Pulmonary artery endothelial cell (primary cell): Measurements from ENCODE around the gene PKD1. TPM values are rescaled to one million over a fixed set of nuclear protein-coding genes. Genes with fewer than 3 reads are reported as not detected.
A peak's percentile ranks its signal among the peaks of the same experiment; 100 is the strongest.

Source experiments
- DNase-seq: peaks from one replicate; pipeline ENCODE4 v3.0.0-alpha.2; 2011; ENCODE audit warnings: low read depth, low spot score
- total RNA-seq: library from RNA; depleted of rRNA; stranded (reverse); fragments of >200 nt; gene quantifications from 2 replicates; pipeline ENCODE4 v1.2.3, GENCODE V29; 2014

Gene PKD1
- 35.4 and 39.8 TPM in 2 replicates for total RNA-seq

GRCh38 chr16:2135770-2136490 is at the start of gene PKD1:
PKD1 (minus strand) TSS chr16:2135898; CDS start chr16:2135689, 209 bp downstream.
- peak; percentile 66 for DNase-seq

DNA sequence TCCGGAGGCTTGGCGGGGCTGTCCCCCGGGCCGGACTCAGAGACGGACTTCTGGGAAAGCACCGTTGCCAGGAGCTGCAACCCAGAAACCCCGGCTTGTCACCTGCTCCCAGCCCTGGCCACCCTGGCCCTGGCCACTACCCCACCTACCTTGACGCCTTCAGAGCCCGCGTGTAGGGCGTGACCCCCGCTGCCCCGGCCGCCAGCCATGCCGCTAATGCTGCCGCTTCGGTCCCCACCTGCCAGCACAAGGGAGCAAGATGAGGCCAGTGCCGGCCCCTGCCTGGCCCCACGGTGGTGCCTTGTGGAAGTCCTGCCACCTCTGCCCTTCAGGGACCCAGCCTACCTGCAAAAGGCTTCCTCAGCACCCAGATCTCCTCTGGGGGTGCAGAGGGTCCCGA is 49.3 kb upstream of the PKD1 start:
- no peak for DNase-seq

- DNase-seq: no peak
Observed at GRCh38 chr16:2184346-2184745, 48.6 kb upstream of the PKD1 start.

DNA sequence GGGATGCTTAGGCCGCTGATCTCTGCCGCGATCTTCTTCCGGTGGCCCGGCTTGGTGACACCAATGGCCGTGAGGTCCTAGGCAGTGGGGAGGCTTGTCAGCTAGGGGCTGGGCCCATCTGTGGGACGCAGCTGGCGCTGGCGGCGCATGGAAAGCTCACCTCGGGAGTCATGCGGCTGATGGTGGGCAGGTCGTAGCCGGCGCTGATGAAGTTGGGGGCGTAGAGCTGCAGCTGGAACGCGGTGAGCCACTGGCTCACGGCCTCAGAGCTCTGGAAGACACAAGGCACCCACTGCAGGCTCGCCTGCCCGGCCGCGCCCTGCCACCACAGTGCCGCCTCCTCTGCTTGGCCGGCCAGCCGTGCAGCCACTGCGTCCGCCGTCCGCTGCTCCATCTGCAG is 48.0 kb upstream of the PKD1 start:
- DNase-seq: no peak

DNA sequence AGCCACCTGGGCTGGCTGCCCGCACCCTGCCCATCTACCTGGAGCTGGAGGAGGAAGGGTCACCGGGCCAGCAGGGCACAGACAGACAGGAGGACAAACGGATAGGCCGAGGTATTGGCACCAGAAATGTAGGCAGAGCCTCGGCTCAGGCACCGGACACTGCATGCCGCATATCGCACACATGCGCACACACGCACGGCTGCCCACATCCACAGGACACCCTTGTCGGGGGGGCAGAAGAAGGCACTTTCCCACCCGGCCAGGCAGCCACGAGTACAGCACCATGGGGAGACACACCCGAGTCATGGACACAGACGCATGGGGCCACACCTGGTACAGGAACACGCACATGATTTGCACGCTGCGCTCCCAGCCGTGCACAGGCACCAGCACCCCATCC is 46.3 kb upstream of the PKD1 start:
- no peak for DNase-seq

DNA sequence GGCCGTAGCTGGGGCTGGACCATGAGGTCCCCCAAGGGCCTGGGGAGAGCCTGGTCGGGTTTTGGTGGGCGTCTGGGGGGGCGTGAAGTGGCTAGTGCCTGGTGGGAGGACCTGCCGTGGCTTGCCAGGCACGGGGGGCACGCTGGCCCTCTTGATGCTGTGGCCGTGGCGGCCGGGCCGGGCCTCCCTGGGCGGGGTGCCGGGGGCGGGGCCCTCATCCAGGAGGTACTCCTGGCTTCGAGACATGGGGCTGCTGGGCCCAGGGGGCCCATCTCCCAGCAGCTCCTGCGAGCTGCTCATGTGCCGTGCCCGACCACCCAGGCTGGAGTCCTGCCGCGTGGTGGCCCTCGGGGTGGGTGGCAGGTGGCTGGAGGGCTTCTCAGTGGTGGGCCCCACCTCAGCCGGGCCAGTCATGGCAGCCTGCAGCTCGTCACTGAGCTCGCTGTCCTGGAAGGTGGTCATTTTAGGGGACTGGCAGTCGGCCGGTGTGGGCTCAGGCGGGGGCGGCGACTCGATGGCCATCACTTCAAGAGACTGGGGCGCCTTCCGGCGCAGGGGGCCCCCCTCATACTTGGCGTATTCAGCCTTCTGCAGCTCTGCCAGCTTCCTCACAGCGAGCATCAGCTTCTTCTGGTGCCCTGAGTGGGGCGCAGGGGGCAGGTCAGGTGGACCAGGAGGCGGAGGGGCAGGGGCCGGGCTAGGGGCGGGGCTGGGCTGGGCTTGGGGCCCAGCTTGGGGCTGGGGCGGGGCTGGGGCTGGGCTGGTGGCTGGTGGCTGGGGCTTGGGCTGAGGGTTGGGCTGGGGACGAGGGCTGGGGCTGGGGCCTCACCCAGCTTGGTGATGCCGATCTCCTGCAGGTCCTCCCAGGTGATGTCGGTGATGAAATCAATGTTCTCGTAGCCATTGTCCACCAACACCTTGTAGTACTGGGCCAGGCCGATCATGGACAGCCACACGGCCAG is 45.5 kb upstream of the PKD1 start:
- DNase-seq: no peak

- DNase-seq: no peak
Observed at GRCh38 chr16:2180461-2180860, 44.8 kb upstream of the PKD1 start.

DNA sequence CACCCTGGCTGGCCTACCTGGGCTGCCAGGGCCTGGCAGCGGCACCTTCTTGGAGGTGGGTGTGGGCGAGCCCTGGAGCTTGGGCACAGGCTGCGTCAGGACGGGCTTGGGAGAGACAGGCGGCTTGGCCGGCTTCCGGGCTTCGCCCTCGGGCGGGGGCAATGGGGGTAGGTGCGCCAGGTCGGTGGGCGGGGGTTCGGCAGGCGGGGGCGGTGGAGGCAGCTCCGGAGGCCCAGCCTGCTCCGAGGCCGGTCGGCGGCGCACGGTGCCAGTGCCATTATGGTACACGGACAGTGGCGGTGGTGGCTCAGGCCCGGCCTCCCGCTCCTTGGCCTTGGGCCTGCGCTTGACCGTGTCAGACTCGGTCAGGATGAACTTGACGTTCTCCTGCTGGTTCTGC is 43.9 kb upstream of the PKD1 start:
- DNase-seq: no peak

DNA sequence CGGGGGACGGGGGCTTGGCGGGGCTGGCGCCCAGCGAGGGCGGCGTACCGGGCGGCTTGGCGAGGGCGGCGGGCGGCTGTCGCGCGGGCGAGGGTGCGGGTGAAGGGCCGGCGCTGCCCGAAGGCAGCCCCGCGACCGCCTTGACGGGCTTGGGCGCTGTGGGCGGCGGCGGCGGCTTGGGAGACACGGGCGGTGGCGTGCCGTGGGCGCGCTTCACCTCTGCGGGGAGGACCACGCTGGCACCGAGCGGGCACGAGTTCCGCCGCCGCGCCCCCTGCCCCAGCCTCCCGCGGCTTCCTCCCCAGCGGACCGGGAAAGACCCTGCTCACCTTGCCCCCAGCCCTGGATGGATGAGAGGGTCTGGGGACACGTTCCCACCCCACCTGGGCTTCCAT is 43.4 kb upstream of the PKD1 start:
- no peak for DNase-seq

DNA sequence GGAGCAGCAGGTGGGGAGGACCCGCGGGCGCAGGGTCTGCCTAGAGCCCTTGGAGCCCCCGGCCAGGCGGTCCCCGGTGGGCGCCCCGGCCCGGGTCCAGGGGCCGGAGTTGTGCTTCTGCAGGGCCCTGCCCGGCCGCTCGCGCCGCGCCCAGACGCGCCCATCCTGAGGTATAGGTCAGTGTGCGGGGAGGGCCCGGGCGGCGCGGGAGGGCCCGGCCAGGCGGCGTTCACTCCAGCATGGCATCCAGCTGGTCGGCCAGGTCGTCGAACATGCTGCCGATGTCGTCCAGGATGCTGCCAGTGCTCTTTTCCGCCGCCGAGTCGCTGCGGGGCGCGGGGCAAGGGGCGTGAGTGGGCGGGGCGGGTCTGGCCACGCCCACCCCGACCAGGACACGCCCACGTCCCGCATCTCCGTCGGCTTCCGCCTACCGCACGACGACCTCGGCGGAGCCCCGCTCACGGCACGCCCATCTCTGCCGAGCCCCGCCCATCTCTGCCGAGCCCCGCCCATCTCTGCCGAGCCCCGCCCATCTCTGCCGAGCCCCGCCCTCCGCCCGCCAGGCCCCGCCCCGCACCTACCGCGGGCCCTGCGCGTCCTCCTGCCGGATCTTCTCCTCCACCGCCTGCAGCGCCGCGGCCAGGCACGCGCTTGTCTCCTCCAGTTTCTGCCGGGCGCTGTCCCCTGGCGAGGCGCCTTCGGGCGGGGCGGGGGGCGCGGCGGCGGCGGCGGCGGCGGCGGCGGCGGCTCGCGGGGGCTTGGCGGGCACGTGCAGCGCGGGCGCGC is 42.8 kb upstream of the PKD1 start:
- no peak for DNase-seq

DNA sequence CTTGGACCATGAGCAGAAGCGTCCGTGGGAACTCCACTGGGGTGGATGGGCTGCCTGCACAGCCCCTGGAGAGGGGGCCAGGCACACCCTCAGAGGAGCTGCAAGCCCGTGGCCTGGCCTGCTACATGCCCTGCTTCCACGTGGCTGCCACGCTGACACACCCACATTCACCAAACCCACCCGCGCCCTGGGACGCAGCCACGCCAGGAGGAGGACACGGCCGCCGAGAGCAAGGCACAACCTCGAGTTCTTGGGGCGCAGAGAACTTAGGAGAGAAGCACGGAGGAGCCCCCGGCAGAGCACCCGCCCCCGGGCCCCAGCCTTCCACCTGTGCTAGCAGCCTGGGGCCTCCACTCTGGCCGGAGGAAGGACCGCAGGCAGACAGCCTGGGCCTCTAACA is 41.9 kb upstream of the PKD1 start:
- no peak for DNase-seq

- DNase-seq: no peak
Observed at GRCh38 chr16:2177101-2177500, 41.4 kb upstream of the PKD1 start.

DNA sequence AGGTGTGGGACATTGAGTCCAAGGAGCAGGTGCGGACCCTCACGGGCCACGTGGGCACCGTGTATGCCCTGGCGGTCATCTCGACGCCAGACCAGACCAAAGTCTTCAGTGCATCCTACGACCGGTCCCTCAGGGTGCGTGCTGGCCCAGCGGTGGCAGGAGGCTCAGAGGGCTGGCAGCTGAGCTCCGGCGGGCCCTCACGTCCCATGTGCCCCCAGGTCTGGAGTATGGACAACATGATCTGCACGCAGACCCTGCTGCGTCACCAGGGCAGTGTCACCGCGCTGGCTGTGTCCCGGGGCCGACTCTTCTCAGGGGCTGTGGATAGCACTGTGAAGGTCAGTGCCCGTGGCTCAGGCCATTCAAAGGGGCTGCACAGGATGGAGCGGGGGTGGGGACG is 40.3 kb upstream of the PKD1 start:
- no peak for DNase-seq

DNA sequence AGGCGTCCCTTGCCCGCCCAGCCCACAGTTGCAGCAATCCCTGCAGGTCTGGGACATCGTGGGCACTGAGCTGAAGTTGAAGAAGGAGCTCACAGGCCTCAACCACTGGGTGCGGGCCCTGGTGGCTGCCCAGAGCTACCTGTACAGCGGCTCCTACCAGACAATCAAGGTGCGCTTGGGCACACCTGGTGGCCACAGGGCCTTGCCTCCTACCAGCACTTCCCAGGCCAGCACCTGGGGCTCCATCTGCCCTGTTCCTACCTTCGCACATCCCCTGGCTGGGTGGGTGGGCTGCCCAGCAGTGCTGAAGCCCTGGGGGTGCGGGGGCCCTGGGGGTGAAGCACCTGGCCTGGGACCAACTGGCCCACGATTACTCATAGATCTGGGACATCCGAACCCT is 39.8 kb upstream of the PKD1 start:
- no peak for DNase-seq

DNA sequence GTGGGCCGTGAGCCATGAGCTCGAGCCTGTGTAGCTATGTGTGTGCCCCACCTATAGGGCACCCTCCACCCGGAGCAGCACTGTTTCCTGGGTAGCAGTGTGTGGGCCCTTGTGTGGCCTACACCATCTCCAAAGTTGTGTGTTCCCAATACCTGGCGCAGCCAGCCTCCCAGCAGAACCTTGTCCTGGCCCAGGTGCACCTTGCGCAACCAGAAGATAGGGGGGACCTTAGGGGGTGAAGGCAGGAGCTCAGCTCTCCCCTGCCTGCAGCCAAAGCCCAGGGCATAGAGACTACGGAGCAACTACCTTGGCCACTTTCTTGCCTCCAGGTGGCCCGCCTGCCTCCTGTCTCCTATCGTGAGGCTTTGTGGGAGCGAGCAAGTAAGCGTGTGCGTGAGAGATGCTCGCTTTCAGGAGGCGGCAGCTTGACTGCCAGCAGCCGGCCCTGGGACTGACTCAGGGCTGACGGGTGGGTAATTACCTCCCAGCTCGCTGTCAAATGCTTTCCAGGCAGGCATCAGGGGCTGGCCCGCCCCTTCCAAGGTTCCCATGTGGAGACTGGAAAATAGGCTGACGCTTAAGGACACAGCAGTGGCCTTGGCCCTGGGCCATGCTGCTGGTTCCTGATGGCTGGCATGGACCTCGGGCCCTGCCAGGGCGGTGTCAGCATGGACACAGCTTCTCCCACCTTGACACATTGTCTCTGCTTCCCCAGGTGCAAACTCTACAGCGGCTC is 38.9 kb upstream of the PKD1 start:
- no peak for DNase-seq

- no peak for DNase-seq
Observed at GRCh38 chr16:2173916-2174315, 38.2 kb upstream of the PKD1 start.

- no peak for DNase-seq
Observed at GRCh38 chr16:2173366-2173765, 37.7 kb upstream of the PKD1 start.

GRCh38 chr16:2172688-2173335 is 37.1 kb upstream of the PKD1 start:
- DNase-seq: no peak

GRCh38 chr16:2171601-2172178 is 36.0 kb upstream of the PKD1 start:
- DNase-seq: no peak
